ENCODE results near the gene CACHD1.

Gene CACHD1

GRCh38 chr1:64677532-64677931 is 207.6 kb downstream of the CACHD1 start:
- H3K27ac ChIP-seq (replicated peaks), result no peak overlapping the region
- TF ChIP-seq SPI1 (IDR thresholded peaks at IDR 0.05; ENCODE audit: borderline replicate concordance, low read depth) (no peak), POLR2AphosphoS5 (IDR thresholded peaks at IDR 0.05; ENCODE audit: low read depth) (no peak), GABPA (IDR thresholded peaks at IDR 0.05; ENCODE audit: low read depth) (no peak)
- TF ChIP-seq, protein P1, sequence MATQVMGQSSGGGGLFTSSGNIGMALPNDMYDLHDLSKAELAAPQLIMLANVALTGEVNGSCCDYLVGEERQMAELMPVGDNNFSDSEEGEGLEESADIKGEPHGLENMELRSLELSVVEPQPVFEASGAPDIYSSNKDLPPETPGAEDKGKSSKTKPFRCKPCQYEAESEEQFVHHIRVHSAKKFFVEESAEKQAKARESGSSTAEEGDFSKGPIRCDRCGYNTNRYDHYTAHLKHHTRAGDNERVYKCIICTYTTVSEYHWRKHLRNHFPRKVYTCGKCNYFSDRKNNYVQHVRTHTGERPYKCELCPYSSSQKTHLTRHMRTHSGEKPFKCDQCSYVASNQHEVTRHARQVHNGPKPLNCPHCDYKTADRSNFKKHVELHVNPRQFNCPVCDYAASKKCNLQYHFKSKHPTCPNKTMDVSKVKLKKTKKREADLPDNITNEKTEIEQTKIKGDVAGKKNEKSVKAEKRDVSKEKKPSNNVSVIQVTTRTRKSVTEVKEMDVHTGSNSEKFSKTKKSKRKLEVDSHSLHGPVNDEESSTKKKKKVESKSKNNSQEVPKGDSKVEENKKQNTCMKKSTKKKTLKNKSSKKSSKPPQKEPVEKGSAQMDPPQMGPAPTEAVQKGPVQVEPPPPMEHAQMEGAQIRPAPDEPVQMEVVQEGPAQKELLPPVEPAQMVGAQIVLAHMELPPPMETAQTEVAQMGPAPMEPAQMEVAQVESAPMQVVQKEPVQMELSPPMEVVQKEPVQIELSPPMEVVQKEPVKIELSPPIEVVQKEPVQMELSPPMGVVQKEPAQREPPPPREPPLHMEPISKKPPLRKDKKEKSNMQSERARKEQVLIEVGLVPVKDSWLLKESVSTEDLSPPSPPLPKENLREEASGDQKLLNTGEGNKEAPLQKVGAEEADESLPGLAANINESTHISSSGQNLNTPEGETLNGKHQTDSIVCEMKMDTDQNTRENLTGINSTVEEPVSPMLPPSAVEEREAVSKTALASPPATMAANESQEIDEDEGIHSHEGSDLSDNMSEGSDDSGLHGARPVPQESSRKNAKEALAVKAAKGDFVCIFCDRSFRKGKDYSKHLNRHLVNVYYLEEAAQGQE (IDR thresholded peaks at IDR 0.05; ENCODE audit: insufficient replicate concordance, low read depth), result no peak
- TF ChIP-seq, protein P2, sequence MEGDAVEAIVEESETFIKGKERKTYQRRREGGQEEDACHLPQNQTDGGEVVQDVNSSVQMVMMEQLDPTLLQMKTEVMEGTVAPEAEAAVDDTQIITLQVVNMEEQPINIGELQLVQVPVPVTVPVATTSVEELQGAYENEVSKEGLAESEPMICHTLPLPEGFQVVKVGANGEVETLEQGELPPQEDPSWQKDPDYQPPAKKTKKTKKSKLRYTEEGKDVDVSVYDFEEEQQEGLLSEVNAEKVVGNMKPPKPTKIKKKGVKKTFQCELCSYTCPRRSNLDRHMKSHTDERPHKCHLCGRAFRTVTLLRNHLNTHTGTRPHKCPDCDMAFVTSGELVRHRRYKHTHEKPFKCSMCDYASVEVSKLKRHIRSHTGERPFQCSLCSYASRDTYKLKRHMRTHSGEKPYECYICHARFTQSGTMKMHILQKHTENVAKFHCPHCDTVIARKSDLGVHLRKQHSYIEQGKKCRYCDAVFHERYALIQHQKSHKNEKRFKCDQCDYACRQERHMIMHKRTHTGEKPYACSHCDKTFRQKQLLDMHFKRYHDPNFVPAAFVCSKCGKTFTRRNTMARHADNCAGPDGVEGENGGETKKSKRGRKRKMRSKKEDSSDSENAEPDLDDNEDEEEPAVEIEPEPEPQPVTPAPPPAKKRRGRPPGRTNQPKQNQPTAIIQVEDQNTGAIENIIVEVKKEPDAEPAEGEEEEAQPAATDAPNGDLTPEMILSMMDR (IDR thresholded peaks at IDR 0.05; ENCODE audit: insufficient read depth, low read length), result no peak
- H3K27me3 ChIP-seq (ENCODE audit: insufficient read depth, poor library complexity, severe bottlenecking), result peaks cover 4% of the 10 kb centered on the region
- H3K4me3 ChIP-seq (replicated peaks; ENCODE audit: insufficient read depth, low read length), result no peak overlapping the region
- DNase-seq (ENCODE audit: low read depth in 1 of 2, low spot score in 1 of 2), result no peak

DNA sequence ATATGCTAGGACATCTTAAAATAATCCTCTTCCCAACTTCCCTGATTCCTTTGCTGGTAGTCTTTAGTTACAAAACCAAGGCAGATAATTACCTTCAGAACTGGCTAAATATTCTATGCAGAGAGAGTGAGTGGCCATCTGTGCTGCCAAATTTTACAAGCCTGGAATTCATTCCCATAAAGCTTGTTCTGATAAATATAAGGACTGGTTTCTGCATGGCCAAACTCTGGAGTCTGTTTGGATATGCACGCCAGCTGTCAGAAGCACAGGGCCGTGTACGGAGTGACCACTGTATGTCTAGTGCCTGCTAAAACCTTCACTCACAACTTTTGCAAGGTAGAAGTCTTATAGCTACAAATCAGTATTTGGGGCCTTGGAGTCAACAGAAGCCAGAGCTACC is 208.4 kb downstream of the CACHD1 start:
- peaks cover 4% of the 10 kb centered on the region for H3K27me3 ChIP-seq (ENCODE audit: insufficient read depth, poor library complexity, severe bottlenecking)
- no peak overlapping the region for H3K27ac ChIP-seq (replicated peaks)
- DNase-seq (ENCODE audit: low read depth in 1 of 2, low spot score in 1 of 2), result no peak
- TF ChIP-seq POLR2AphosphoS5 (IDR thresholded peaks at IDR 0.05; ENCODE audit: low read depth) (no peak), SPI1 (IDR thresholded peaks at IDR 0.05; ENCODE audit: borderline replicate concordance, low read depth) (no peak), GABPA (IDR thresholded peaks at IDR 0.05; ENCODE audit: low read depth) (no peak)
- TF ChIP-seq, protein P1 (IDR thresholded peaks at IDR 0.05; ENCODE audit: insufficient replicate concordance, low read depth), result no peak
- TF ChIP-seq, protein P2 (IDR thresholded peaks at IDR 0.05; ENCODE audit: insufficient read depth, low read length), result no peak
- H3K4me3 ChIP-seq (replicated peaks; ENCODE audit: insufficient read depth, low read length), result no peak overlapping the region

- peaks cover 4% of the 10 kb centered on the region for H3K27me3 ChIP-seq (ENCODE audit: insufficient read depth, poor library complexity, severe bottlenecking)
- TF ChIP-seq GABPA (IDR thresholded peaks at IDR 0.05; ENCODE audit: low read depth) (no peak), SPI1 (IDR thresholded peaks at IDR 0.05; ENCODE audit: borderline replicate concordance, low read depth) (no peak), POLR2AphosphoS5 (IDR thresholded peaks at IDR 0.05; ENCODE audit: low read depth) (no peak)
- TF ChIP-seq, protein P2 (IDR thresholded peaks at IDR 0.05; ENCODE audit: insufficient read depth, low read length), result no peak
- TF ChIP-seq, protein P1 (IDR thresholded peaks at IDR 0.05; ENCODE audit: insufficient replicate concordance, low read depth), result no peak
- no peak for DNase-seq (ENCODE audit: low read depth in 1 of 2, low spot score in 1 of 2)
- H3K27ac ChIP-seq (replicated peaks), result no peak overlapping the region
- H3K4me3 ChIP-seq (replicated peaks; ENCODE audit: insufficient read depth, low read length), result no peak overlapping the region
Measured at GRCh38 chr1:64679177-64679576, 209.2 kb downstream of the CACHD1 start.

Data from HL-60 (cell line).